Central memory CD8-positive, alpha-beta T cell (primary cell): ENCODE results near the gene CSPG4.
"Not testable (repeated sequence)": the region's sequence is repeated elsewhere in the genome, so short reads cannot be mapped to it uniquely, and the experiment has no call there.

ENCODE experiments used
- ATAC-seq: fragments of 150-1000 bp; cut with Tn5 transposase; replicated peaks from 2 replicates; pipeline ENCODE4 v1.10.0; 2022; ENCODE audit warnings: mild to moderate bottlenecking, moderate FRiP score, moderate number of reproducible peaks; ENCODE audit not compliant: poor library complexity, severe bottlenecking; ENCODE audit errors: extremely low read depth
- DNase-seq, 2 donors: peaks; one replicate each; pipeline ENCODE4 v3.0.0; 2021; ENCODE audit warnings: low spot score in 2 of 2
- H3K27ac Mint-ChIP-seq: one replicate; pipeline ENCODE4 v1.8.0; 2022; ENCODE audit warnings: low read depth, mild to moderate bottlenecking, moderate library complexity, mixed read lengths
- H3K27me3 Mint-ChIP-seq: one replicate; pipeline ENCODE4 v1.8.0; 2022; ENCODE audit warnings: mixed read lengths
- H3K36me3 Mint-ChIP-seq: one replicate; pipeline ENCODE4 v1.8.0; 2022; ENCODE audit warnings: mild to moderate bottlenecking, moderate library complexity, mixed read lengths; ENCODE audit not compliant: insufficient read depth
- H3K4me1 Mint-ChIP-seq: one replicate; pipeline ENCODE4 v1.8.0; 2022; ENCODE audit warnings: mixed read lengths
- H3K4me3 Mint-ChIP-seq: one replicate; pipeline ENCODE4 v1.8.0; 2022; ENCODE audit warnings: mild to moderate bottlenecking, moderate library complexity, mixed read lengths
- H3K9me3 Mint-ChIP-seq: one replicate; pipeline ENCODE4 v1.8.0; 2022; ENCODE audit warnings: mixed read lengths

CSPG4 gene

GRCh38 chr15:75712668-75713337 is at the start of gene CSPG4:
Gene CSPG4, minus strand, starts transcription at chr15:75712848. Its CDS starts 93 bp downstream, at chr15:75712755.
- no peak for DNase-seq
- no peak within 1 kb of the TSS for H3K27ac Mint-ChIP-seq
- no peaks in the 10 kb centered on the region for H3K36me3 Mint-ChIP-seq
- no peaks in the 10 kb centered on the region for H3K9me3 Mint-ChIP-seq
- no peak within 1 kb of the TSS for H3K4me3 Mint-ChIP-seq
- H3K27me3 Mint-ChIP-seq, result peaks cover 26% of the 10 kb centered on the region
- no peak for ATAC-seq
- H3K4me1 Mint-ChIP-seq, result no peaks in the 10 kb centered on the region

- not testable (repeated sequence) for H3K36me3 Mint-ChIP-seq, H3K4me3 Mint-ChIP-seq, H3K4me1 Mint-ChIP-seq, H3K27ac Mint-ChIP-seq, H3K9me3 Mint-ChIP-seq, DNase-seq, ATAC-seq
- H3K27me3 Mint-ChIP-seq, result peaks cover 24% of the 10 kb centered on the region
These were observed 49.7 kb upstream of the CSPG4 start for GRCh38 chr15:75762357-75762718.

GRCh38 chr15:75761446-75762356 is 49.1 kb upstream of the CSPG4 start:
- no peak overlapping the region for H3K27ac Mint-ChIP-seq
- ATAC-seq, result no peak
- peaks cover 2% of the 10 kb centered on the region for H3K36me3 Mint-ChIP-seq
- no peak for DNase-seq
- peaks cover 24% of the 10 kb centered on the region for H3K27me3 Mint-ChIP-seq
- H3K4me1 Mint-ChIP-seq, result no peaks in the 10 kb centered on the region
- H3K4me3 Mint-ChIP-seq, result no peak overlapping the region
- H3K9me3 Mint-ChIP-seq, result no peaks in the 10 kb centered on the region

GRCh38 chr15:75760704-75761435 is 48.2 kb upstream of the CSPG4 start:
- Mint-ChIP-seq H3K36me3 (peaks cover 2% of the 10 kb centered on the region), H3K27me3 (peaks cover 24% of the 10 kb centered on the region), H3K9me3 (no peaks in the 10 kb centered on the region), H3K27ac (peak overlapping the region; percentile 89), H3K4me3 (no peak overlapping the region), H3K4me1 (no peaks in the 10 kb centered on the region)
- DNase-seq (no peak), ATAC-seq (no peak)

GRCh38 chr15:75760131-75760520 is 47.5 kb upstream of the CSPG4 start:
- not testable (repeated sequence) for H3K36me3 Mint-ChIP-seq, DNase-seq, H3K4me3 Mint-ChIP-seq, ATAC-seq, H3K9me3 Mint-ChIP-seq, H3K4me1 Mint-ChIP-seq
- peaks cover 24% of the 10 kb centered on the region for H3K27me3 Mint-ChIP-seq
- H3K27ac Mint-ChIP-seq, result peak overlapping the region; percentile 89

GRCh38 chr15:75759416-75760130 is 46.9 kb upstream of the CSPG4 start:
- H3K9me3 Mint-ChIP-seq, result no peaks in the 10 kb centered on the region
- H3K4me1 Mint-ChIP-seq, result no peaks in the 10 kb centered on the region
- DNase-seq (no peak), ATAC-seq (no peak)
- H3K27me3 Mint-ChIP-seq, result peaks cover 24% of the 10 kb centered on the region
- H3K36me3 Mint-ChIP-seq, result peaks cover 2% of the 10 kb centered on the region
- H3K4me3 Mint-ChIP-seq, result peak overlapping the region; percentile 75
- peak overlapping the region; percentile 22 for H3K27ac Mint-ChIP-seq

- H3K9me3 Mint-ChIP-seq, result no peaks in the 10 kb centered on the region
- no peaks in the 10 kb centered on the region for H3K4me1 Mint-ChIP-seq
- ATAC-seq, result no peak
- H3K27ac Mint-ChIP-seq, result peak overlapping the region; percentile 22
- no peak for DNase-seq
- H3K36me3 Mint-ChIP-seq, result peaks cover 2% of the 10 kb centered on the region
- peak overlapping the region; percentile 75 for H3K4me3 Mint-ChIP-seq
- H3K27me3 Mint-ChIP-seq, result peaks cover 20% of the 10 kb centered on the region
These were observed 45.6 kb upstream of the CSPG4 start for GRCh38 chr15:75758071-75758872.

GRCh38 chr15:75754871-75755270 is 42.2 kb upstream of the CSPG4 start:
- not testable (repeated sequence) for ATAC-seq, H3K4me1 Mint-ChIP-seq, H3K36me3 Mint-ChIP-seq, H3K4me3 Mint-ChIP-seq, H3K9me3 Mint-ChIP-seq, DNase-seq, H3K27ac Mint-ChIP-seq
- peaks cover 19% of the 10 kb centered on the region for H3K27me3 Mint-ChIP-seq

- no peak for ATAC-seq
These were observed 40.5 kb upstream of the CSPG4 start for GRCh38 chr15:75753145-75753544.

GRCh38 chr15:75751891-75752290 is 39.2 kb upstream of the CSPG4 start:
- H3K27ac Mint-ChIP-seq, result no peak overlapping the region
- no peak overlapping the region for H3K4me3 Mint-ChIP-seq
- DNase-seq (no peak), ATAC-seq (no peak)
- no peaks in the 10 kb centered on the region for H3K9me3 Mint-ChIP-seq
- peaks cover 2% of the 10 kb centered on the region for H3K36me3 Mint-ChIP-seq
- peaks cover 14% of the 10 kb centered on the region for H3K4me1 Mint-ChIP-seq
- H3K27me3 Mint-ChIP-seq, result peaks cover 19% of the 10 kb centered on the region

More at GRCh38 chr15:75753145-75753544, 40.5 kb upstream of the CSPG4 start:
- H3K27me3 Mint-ChIP-seq, result peaks cover 19% of the 10 kb centered on the region
- H3K4me1 Mint-ChIP-seq, result peaks cover 14% of the 10 kb centered on the region
- no peak overlapping the region for H3K4me3 Mint-ChIP-seq
- H3K36me3 Mint-ChIP-seq, result peaks cover 2% of the 10 kb centered on the region
- H3K9me3 Mint-ChIP-seq, result no peaks in the 10 kb centered on the region
- H3K27ac Mint-ChIP-seq, result no peak overlapping the region
- DNase-seq, result no peak

GRCh38 chr15:75751116-75751875 is 38.6 kb upstream of the CSPG4 start:
- Mint-ChIP-seq H3K27me3 (peaks cover 19% of the 10 kb centered on the region), H3K27ac (no peak overlapping the region), H3K36me3 (peaks cover 2% of the 10 kb centered on the region), H3K4me3 (no peak overlapping the region), H3K9me3 (no peaks in the 10 kb centered on the region), H3K4me1 (peaks cover 14% of the 10 kb centered on the region)
- DNase-seq (no peak), ATAC-seq (no peak)
